ENCODE data around the gene POGZ. TPM values are rescaled to one million over a fixed set of nuclear protein-coding genes. Genes with fewer than 3 reads are reported as not detected.

POGZ gene
- total RNA-seq, 1 experiment from 2014 or later, result 102 TPM

- Histone ChIP-seq H3K4ac (ENCODE audit: low read depth, low read length) (no peak overlapping the region), H3K4me1 (ENCODE audit: insufficient read depth, low read length) (no peaks in the 10 kb centered on the region), H2BK15ac (ENCODE audit: low read depth, low read length) (no peak overlapping the region), H3K14ac (ENCODE audit: insufficient read depth, low read length) (no peak overlapping the region), H4K91ac (ENCODE audit: insufficient read length, low read depth, low read length) (no peak overlapping the region), H2BK20ac (ENCODE audit: low read depth, low read length, poor library complexity, severe bottlenecking) (no peak overlapping the region), H4K20me1 (ENCODE audit: control insufficient read depth, insufficient read depth, insufficient read length) (no peaks in the 10 kb centered on the region), H2BK5ac (ENCODE audit: insufficient read length, low read length) (no peak overlapping the region), H4K8ac (replicated peaks; ENCODE audit: insufficient read length, low read depth, low read length) (no peak overlapping the region), H3K23ac (ENCODE audit: insufficient read length, low read depth, low read length) (no peak overlapping the region), H2AFZ (ENCODE audit: low read length) (no peak overlapping the region), H2BK120ac (ENCODE audit: low read depth, low read length, poor library complexity, severe bottlenecking) (no peak overlapping the region), H3K27ac (ENCODE audit: insufficient read length, low read depth, low read length) (no peak overlapping the region), H2AK5ac (ENCODE audit: insufficient read length, low read length) (no peak overlapping the region), H3K56ac (ENCODE audit: insufficient read length, low read depth, low read length) (no peak overlapping the region), H3K79me1 (ENCODE audit: insufficient read depth, low read depth, low read length, poor library complexity, severe bottlenecking) (no peaks in the 10 kb centered on the region), H3K18ac (ENCODE audit: insufficient read length, low read depth, low read length) (no peak overlapping the region), H3K9ac (ENCODE audit: extremely low read depth, insufficient read length, low read length) (no peak overlapping the region), H3T11ph (ENCODE audit: low read length) (no peak overlapping the region), H2BK12ac (ENCODE audit: insufficient read length, low read depth, low read length) (no peak overlapping the region), H4K5ac (ENCODE audit: insufficient read length, low read depth, low read length) (no peak overlapping the region), H3K4me2 (ENCODE audit: insufficient read depth, insufficient read length, low read length) (no peak overlapping the region), H3K9me3 (ENCODE audit: control insufficient read depth, low read depth, low read length) (no peaks in the 10 kb centered on the region), H3K79me2 (ENCODE audit: insufficient read depth, low read length) (no peaks in the 10 kb centered on the region), H3K27me3 (ENCODE audit: insufficient read depth, low read length) (no peaks in the 10 kb centered on the region), H3K23me2 (ENCODE audit: insufficient read length, low read depth, low read length, poor library complexity, severe bottlenecking) (no peaks in the 10 kb centered on the region)
- Mint-ChIP-seq H3K36me3 (ENCODE audit: insufficient read depth in 1 of 3, low read depth in 3 of 3) (peaks cover 2 to 18% (median 14%) of the 10 kb centered on the region in 3 experiments), H3K4me3 (no peak overlapping the region), H3K4me1 (peaks cover 15 to 33% of the 10 kb centered on the region in 2 experiments), H3K27ac (no peak overlapping the region), H3K9me3 (no peaks in the 10 kb centered on the region; a peak in 1 of 5 replicates), H3K27me3 (ENCODE audit: low read depth) (no peaks in the 10 kb centered on the region)
- WGBS (ENCODE audit: extremely low coverage, insufficient read length, low lambda C conversion rate), result no CpG with 5 or more reads among the region's 7 CpGs
- no peak for TF ChIP-seq CTCF (conservative IDR thresholded peaks at IDR 0.05)
- no peak for DNase-seq
Measured at GRCh38 chr1:151369302-151369610, 90.0 kb downstream of the POGZ start.

Data from H9 (cell line).